DND-41 (cell line): ENCODE data around the gene METTL17.
A peak's percentile ranks its signal among the peaks of the same experiment; 100 is the strongest.

Experiments used
- ATAC-seq: fragments of 200-7000 bp; cut with Tn5 transposase; 3 replicates; pipeline ENCODE4 v1.9.1; 2021; ENCODE audit warnings: low read depth; ENCODE audit not compliant: insufficient read depth
- DNase-seq: peaks from one replicate; pipeline ENCODE4 v3.0.0-alpha.2; 2020
- H2AFZ ChIP-seq: 2 replicates; pipeline ENCODE4 v1.6.0; 2012; ENCODE audit warnings: low read depth, low read length
- H3K27ac ChIP-seq: 2 replicates; pipeline ENCODE4 v1.5.1; 2012; ENCODE audit warnings: low read length, inconsistent platforms
- H3K27me3 ChIP-seq: fragments of 200-600 bp; sonication (generic); 2 replicates; pipeline ENCODE4 v1.6.0; 2012; ENCODE audit warnings: low read length, mild to moderate bottlenecking, inconsistent platforms; ENCODE audit not compliant: insufficient read depth, poor library complexity
- H3K36me3 ChIP-seq: 2 replicates; pipeline ENCODE4 v1.5.1; 2012; ENCODE audit warnings: low read length, inconsistent platforms; ENCODE audit not compliant: insufficient read depth
- H3K4me1 ChIP-seq: 2 replicates; pipeline ENCODE4 v1.5.1; 2012; ENCODE audit warnings: mild to moderate bottlenecking, low read length; ENCODE audit not compliant: insufficient read depth
- H3K4me2 ChIP-seq: 2 replicates; pipeline ENCODE4 v1.6.0; 2012; ENCODE audit warnings: mild to moderate bottlenecking, moderate library complexity, low read length, inconsistent platforms; ENCODE audit not compliant: insufficient read depth
- H3K4me3 ChIP-seq, 2 experiments: fragments of 200-600 bp in 1 of 2; shearing (Covaris generic) in 1 of 2; 2 replicates each; pipeline ENCODE4 v1.5.1; 2012 to 2016; ENCODE audit warnings: inconsistent platforms in 2 of 2, low read length in 2 of 2, mild to moderate bottlenecking in 2 of 2, low read depth in 1 of 2, moderate library complexity in 1 of 2
- H3K79me2 ChIP-seq: 2 replicates; pipeline ENCODE4 v1.6.0; 2012; ENCODE audit warnings: low read length, inconsistent platforms; ENCODE audit not compliant: insufficient read depth
- H3K9ac ChIP-seq: 2 replicates; pipeline ENCODE4 v1.6.0; 2012; ENCODE audit warnings: low read depth, mild to moderate bottlenecking, inconsistent platforms, low read length, moderate library complexity
- H3K9me3 ChIP-seq: 2 replicates; pipeline ENCODE4 v1.5.1; 2012; ENCODE audit warnings: low read length, moderate library complexity, mild to moderate bottlenecking, inconsistent platforms; ENCODE audit not compliant: insufficient read depth, severe bottlenecking
- H4K20me1 ChIP-seq: 2 replicates; pipeline ENCODE4 v1.6.0; 2012; ENCODE audit warnings: low read length; ENCODE audit not compliant: insufficient read depth
- EZH2 ChIP-seq: IDR thresholded peaks from 3 replicates; pipeline ENCODE4 v1.6.1; 2012; ENCODE audit warnings: borderline replicate concordance, low read depth, mild to moderate bottlenecking, moderate library complexity, low read length, inconsistent platforms; ENCODE audit not compliant: severe bottlenecking
- TF ChIP-seq, protein P1 (sequence below): IDR thresholded peaks from 2 replicates; pipeline ENCODE4 v1.5.1; 2012; ENCODE audit warnings: borderline replicate concordance, low read length, moderate library complexity, mild to moderate bottlenecking; ENCODE audit not compliant: poor library complexity, severe bottlenecking; ENCODE audit errors: extremely low read depth

Gene METTL17

GRCh38 chr14:20986811-20987210, 3.0 kb upstream of the METTL17 start:
- peaks cover 7% of the 10 kb centered on the region for H3K27me3 ChIP-seq
- H3K9ac ChIP-seq, result no peak overlapping the region
- peaks cover 26% of the 10 kb centered on the region for H3K79me2 ChIP-seq
- TF ChIP-seq, protein P1, sequence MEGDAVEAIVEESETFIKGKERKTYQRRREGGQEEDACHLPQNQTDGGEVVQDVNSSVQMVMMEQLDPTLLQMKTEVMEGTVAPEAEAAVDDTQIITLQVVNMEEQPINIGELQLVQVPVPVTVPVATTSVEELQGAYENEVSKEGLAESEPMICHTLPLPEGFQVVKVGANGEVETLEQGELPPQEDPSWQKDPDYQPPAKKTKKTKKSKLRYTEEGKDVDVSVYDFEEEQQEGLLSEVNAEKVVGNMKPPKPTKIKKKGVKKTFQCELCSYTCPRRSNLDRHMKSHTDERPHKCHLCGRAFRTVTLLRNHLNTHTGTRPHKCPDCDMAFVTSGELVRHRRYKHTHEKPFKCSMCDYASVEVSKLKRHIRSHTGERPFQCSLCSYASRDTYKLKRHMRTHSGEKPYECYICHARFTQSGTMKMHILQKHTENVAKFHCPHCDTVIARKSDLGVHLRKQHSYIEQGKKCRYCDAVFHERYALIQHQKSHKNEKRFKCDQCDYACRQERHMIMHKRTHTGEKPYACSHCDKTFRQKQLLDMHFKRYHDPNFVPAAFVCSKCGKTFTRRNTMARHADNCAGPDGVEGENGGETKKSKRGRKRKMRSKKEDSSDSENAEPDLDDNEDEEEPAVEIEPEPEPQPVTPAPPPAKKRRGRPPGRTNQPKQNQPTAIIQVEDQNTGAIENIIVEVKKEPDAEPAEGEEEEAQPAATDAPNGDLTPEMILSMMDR, result no peak
- no peak for TF ChIP-seq EZH2
- H3K4me2 ChIP-seq, result no peak overlapping the region
- H4K20me1 ChIP-seq, result no peaks in the 10 kb centered on the region
- peaks cover 25% of the 10 kb centered on the region for H3K4me1 ChIP-seq
- H3K27ac ChIP-seq, result no peak overlapping the region
- no peaks in the 10 kb centered on the region for H3K9me3 ChIP-seq
- no peak for DNase-seq
- no peak for ATAC-seq
- no peak overlapping the region for H3K4me3 ChIP-seq
- peaks cover 6% of the 10 kb centered on the region; the same call in 1 of the 2 replicates for H3K36me3 ChIP-seq
- no peak overlapping the region for H2AFZ ChIP-seq

- Histone ChIP-seq H3K4me2 (peak overlapping the region; percentile 97), H3K27me3 (no peaks in the 10 kb centered on the region), H2AFZ (peak overlapping the region; percentile 80), H3K9me3 (no peaks in the 10 kb centered on the region), H3K4me3 (peak overlapping the region; percentile 39 to 75), H3K4me1 (peaks cover 33% of the 10 kb centered on the region), H3K36me3 (peaks cover 25% of the 10 kb centered on the region), H3K27ac (peak overlapping the region; percentile 93), H3K9ac (peak overlapping the region; percentile 71), H4K20me1 (no peaks in the 10 kb centered on the region), H3K79me2 (peaks cover 34% of the 10 kb centered on the region)
- DNase-seq, result peak; percentile 10
- ATAC-seq, result no peak
- TF ChIP-seq, protein P1, result no peak
- no peak for TF ChIP-seq EZH2
These were observed 886 bp upstream of the METTL17 start for GRCh38 chr14:20988717-20989470.

GRCh38 chr14:20989471-20989786, 351 bp upstream of the METTL17 start:
- peaks cover 34% of the 10 kb centered on the region for H3K79me2 ChIP-seq
- peaks cover 33% of the 10 kb centered on the region for H3K4me1 ChIP-seq
- H3K4me2 ChIP-seq, result peak overlapping the region; percentile 97
- H3K4me3 ChIP-seq, result peak overlapping the region; percentile 39 to 76
- no peak for TF ChIP-seq EZH2
- TF ChIP-seq, protein P1, result no peak
- H3K27ac ChIP-seq, result peak overlapping the region; percentile 93
- H3K27me3 ChIP-seq, result no peaks in the 10 kb centered on the region
- no peaks in the 10 kb centered on the region for H4K20me1 ChIP-seq
- peaks cover 31% of the 10 kb centered on the region for H3K36me3 ChIP-seq
- ATAC-seq (no peak), DNase-seq (no peak)
- no peaks in the 10 kb centered on the region for H3K9me3 ChIP-seq
- H2AFZ ChIP-seq, result peak overlapping the region; percentile 80
- peak overlapping the region; percentile 71 for H3K9ac ChIP-seq
